Endothelial cell of umbilical vein (primary cell): ENCODE data around the gene JAGN1.

Experiments
- CTCF ChIP-seq, 2 donors: IDR thresholded peaks; 1 replicate in 1 of 2; 2 replicates in 1 of 2; pipeline ENCODE4 v1.5.1; 2011; ENCODE audit warnings: low read length in 2 of 2, mild to moderate bottlenecking in 2 of 2, moderate library complexity in 2 of 2, control low read depth in 1 of 2, inconsistent platforms in 1 of 2, low read depth in 1 of 2; ENCODE audit not compliant: insufficient read depth in 1 of 2; ENCODE audit errors: extremely low read depth in 1 of 2
- EZH2 ChIP-seq: IDR thresholded peaks from 2 replicates; pipeline ENCODE4 v1.6.1; 2012; ENCODE audit warnings: borderline replicate concordance, low read depth, mild to moderate bottlenecking, moderate library complexity, low read length, inconsistent platforms; ENCODE audit not compliant: severe bottlenecking
- FOS ChIP-seq: IDR thresholded peaks from 2 replicates; pipeline ENCODE4 v1.6.1; 2011; ENCODE audit warnings: mild to moderate bottlenecking, low read length, moderate library complexity, borderline replicate concordance; ENCODE audit not compliant: insufficient read depth
- MAX ChIP-seq: IDR thresholded peaks from 2 replicates; pipeline ENCODE4 v1.6.1; 2011; ENCODE audit not compliant: insufficient read depth, insufficient read length
- POLR2A ChIP-seq: IDR thresholded peaks from 2 replicates; pipeline ENCODE4 v1.6.1; 2012; ENCODE audit warnings: low read depth, mild to moderate bottlenecking, control low read depth, low read length
- POLR2AphosphoS5 ChIP-seq: IDR thresholded peaks from 2 replicates; pipeline ENCODE4 v1.6.1; 2012; ENCODE audit warnings: low read depth, mild to moderate bottlenecking, control low read depth, low read length, moderate library complexity; ENCODE audit not compliant: insufficient read depth

- TF ChIP-seq CTCF (IDR thresholded peaks at IDR 0.05; ENCODE audit: extremely low read depth in 1 of 2, insufficient read depth in 1 of 2, low read depth in 1 of 2, low read length in 2 of 2) (no peak), FOS (no peak), MAX (no peak), POLR2A (no peak), EZH2 (no peak), POLR2AphosphoS5 (no peak)
Observed at GRCh38 chr3:9914559-9915253, 24.3 kb downstream of the JAGN1 start.
